GM18505 (cell line): ENCODE measurements around the gene SYTL3.

Experiments
- ATAC-seq: cut with Tn5 transposase; IDR thresholded peaks from one replicate; pipeline ENCODE4 v1.9.1; 2021; ENCODE audit not compliant: unreplicated experiment
- POLR2A ChIP-seq: IDR thresholded peaks from 4 replicates; pipeline ENCODE4 v1.6.1; 2011; ENCODE audit warnings: borderline replicate concordance; ENCODE audit not compliant: insufficient read depth, insufficient read length; ENCODE audit errors: extremely low read depth

The SYTL3 gene

DNA sequence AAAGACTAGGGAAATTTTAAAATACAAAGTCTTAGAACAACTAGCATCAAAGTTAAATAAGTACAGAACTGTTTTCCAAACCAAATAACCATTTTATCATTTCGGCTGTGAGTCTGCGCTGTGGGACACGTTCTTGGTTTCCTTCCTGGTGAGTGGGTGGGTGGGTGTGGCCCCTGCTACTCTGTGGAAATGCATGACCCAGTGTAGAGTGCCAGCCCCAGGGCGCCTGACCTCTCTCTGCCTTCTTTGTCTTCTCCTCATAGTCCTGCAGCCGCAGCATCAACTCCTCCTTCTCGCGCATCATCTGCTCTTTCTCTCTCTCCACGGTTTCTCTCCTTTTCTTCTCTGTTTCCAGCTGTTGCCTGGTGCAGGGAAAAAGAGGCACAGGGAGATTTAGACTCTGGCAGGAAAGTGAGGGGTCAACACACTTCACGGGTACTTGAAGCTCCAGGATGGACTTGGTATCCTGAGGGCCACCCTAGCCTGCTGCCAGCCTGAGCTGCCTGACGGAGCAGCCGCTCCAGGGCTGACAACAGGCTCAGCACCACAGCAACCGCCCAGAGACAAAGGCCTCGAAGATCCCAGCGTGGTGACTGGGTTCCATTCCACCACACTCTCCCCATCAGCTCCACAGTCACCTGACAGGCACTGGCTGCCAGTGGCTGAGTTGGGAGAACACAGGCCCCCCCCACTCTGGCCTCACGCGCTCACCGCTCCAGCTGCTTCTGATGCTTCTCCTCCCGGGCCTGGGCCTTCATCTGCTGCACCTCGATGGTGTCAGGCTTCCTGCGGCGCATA is 120.9 kb downstream of the SYTL3 start:
- no peak for TF ChIP-seq POLR2A
- ATAC-seq = no peak

DNA sequence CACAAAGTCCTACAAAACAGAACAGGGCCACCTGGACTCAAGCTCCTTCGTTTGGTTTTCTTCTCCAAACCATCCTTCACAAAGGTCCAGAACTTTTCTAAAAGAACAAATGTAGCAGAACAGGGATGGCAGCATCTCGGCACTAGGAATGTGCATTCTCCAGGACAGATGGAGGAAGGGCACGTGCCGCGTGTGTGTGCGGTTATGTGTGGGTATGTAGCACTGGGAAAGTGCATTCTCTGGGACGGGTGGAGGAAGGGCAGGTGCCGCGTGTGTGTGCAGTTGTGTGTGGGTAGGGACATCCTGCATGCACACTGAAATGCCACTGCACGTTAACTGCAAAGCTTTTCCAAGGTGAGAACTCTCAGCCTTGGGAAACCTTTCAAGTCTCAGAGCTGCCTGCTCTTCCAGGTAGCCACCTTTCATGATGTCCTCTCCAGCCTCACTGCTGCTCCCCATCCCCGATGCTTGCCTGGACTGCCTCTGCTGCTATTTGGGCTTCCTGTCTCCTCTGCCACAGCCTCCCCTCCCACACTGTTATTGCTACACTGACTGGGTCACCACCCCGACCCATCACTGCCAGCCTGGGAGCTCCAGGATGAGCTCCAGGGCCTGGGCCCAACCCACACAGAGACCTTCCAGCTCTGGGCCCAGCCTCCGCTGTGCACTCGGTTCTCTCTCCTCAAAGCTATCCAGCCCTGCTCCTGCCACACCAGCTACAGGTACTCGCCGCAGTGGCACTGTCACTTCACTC is 121.7 kb downstream of the SYTL3 start:
- no peak for ATAC-seq
- peak; percentile 25 for TF ChIP-seq POLR2A

- ATAC-seq = no peak
- no peak for TF ChIP-seq POLR2A
Observed at GRCh38 chr6:158772172-158772571, 122.3 kb downstream of the SYTL3 start.

- TF ChIP-seq POLR2A = no peak
- no peak for ATAC-seq
Observed at GRCh38 chr6:158772851-158773371, 123.1 kb downstream of the SYTL3 start.

DNA sequence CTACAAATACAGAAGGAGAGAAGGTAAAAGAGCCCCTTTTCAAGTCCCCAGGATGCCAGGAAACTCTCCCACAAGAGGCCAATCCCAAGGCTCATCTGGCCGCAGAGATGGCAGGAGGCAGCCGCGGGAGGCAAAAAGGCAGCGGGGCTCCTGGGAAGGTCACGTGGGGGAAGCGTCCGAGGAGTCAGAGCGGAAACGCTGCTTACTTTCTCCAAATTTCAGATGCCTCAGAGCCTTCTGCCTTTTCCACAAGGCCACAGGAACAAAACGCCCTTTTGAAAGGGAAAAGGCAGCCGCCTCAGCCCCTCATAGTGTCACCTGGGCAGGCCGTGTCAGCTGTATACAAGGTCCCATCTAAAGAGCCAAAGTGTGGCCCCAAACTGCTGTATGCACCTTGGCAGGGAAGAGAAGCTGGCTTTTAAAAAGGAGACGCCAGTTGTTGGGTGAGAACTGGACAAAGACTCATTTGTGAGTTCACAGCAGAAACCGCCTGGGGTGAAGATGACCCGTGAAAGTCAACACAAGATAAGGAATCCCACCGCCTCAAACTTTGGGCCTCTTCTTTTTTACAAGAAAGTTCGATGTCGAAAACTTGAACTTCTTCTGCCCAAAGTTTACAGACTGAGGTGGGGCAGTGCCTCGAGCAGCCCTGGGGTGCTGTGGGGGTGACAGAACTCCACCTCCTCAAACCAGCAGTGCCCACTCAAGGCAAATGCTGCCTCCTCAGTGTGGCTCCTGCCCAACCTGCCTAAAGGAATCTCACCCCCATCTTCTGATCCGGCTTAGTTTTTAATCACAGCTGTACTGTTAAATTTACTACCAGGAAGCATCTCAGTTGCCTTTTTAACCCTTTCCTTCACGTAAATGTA is 124.0 kb downstream of the SYTL3 start:
- ATAC-seq = no peak
- no peak for TF ChIP-seq POLR2A

- no peak for TF ChIP-seq POLR2A
- ATAC-seq = no peak
Observed at GRCh38 chr6:158774717-158775449, 125.0 kb downstream of the SYTL3 start.

GRCh38 chr6:158775832-158776231 is 126.0 kb downstream of the SYTL3 start:
- no peak for ATAC-seq
- TF ChIP-seq POLR2A = no peak

- no peak for ATAC-seq
- TF ChIP-seq POLR2A = no peak
Observed at GRCh38 chr6:158776737-158777136, 126.9 kb downstream of the SYTL3 start.

DNA sequence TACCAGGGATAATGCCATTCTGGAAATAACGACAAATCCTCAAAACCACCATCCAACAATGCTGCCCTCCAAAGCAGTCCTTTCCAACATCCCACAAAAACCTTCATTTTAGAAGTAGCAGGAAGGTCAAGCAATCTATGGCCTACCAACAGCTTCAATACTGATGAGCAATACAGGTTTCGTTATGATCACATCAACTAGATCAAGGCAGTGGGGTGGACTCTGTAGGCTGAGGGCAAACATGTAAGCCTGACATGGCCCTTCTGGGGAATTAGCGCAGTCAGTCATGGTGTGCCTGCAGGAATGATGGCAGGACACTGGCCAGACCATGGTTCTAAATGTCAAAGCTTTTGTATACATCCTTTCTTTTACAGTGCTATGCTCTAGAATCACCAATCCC is 127.7 kb downstream of the SYTL3 start:
- ATAC-seq = no peak

GRCh38 chr6:158778005-158778527 is 128.2 kb downstream of the SYTL3 start:
- no peak for ATAC-seq
- TF ChIP-seq POLR2A = no peak

More for the DNA sequence above, 127.7 kb downstream of the SYTL3 start:
- no peak for TF ChIP-seq POLR2A

DNA sequence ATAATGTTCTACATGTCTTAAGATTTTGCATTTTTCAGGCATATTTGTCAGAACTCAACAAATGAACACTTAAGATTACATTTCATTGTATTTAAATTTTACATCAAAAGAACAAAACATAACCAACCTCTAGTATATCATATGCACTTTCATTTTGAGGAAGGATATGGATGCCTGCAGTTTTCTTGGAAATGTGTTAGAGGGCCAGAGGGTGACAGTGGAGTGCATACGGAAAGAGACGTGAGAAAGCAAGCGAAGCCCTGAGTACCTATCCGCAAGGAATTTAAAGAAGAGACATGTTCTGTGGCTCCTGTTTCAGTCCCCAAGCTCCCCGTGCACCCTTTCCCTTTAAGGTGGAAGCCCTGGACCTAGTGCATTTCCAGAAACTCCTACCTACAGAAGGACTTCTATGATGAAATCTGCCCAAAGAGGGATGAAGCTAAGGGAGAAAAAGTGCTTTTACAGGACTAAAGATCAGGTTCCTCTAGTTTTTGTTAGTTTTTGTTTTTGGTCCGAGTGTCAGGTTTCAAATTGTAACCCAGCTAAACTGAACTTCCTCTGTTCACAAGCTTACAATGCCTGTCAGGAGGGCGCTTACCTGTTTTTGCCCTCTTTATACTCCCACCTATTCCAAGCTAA is 130.5 kb downstream of the SYTL3 start:
- no peak for TF ChIP-seq POLR2A
- ATAC-seq = no peak
